Activated CD4-positive, alpha-beta memory T cell treated with anti-CD3 and anti-CD28 coated beads, Interleukin-2, amount 10 ng/mL, durations not matched to agents 7 days and 5 days (primary cell): Measurements from ENCODE around the gene USF2. TPM values are rescaled to one million over a fixed set of nuclear protein-coding genes. Genes with fewer than 3 reads are reported as not detected.
A peak's percentile ranks its signal among the peaks of the same experiment; 100 is the strongest.
"Not testable (repeated sequence)": the region's sequence is repeated elsewhere in the genome, so short reads cannot be mapped to it uniquely, and the experiment has no call there.

ENCODE experiments used
- CTCF ChIA-PET: fragments of 350-600 bp; sonication (Branson Sonifier 250); formaldehyde crosslinking; loops from one replicate; lab custom pipeline; 2021; ENCODE audit warnings: antibody characterized with exemption, inconsistent platforms; lab: Charles Lee
- POLR2A ChIA-PET: fragments of 350-600 bp; sonication (Branson Sonifier 250); formaldehyde crosslinking; loops from one replicate; lab custom pipeline; 2021; ENCODE audit warnings: antibody characterized with exemption; lab: Charles Lee
- DNase-seq: peaks from one replicate; pipeline ENCODE4 v3.0.0-alpha.2; 2020
- H3K27ac Mint-ChIP-seq: one replicate; pipeline ENCODE4 v1.8.0; 2021; ENCODE audit warnings: mild to moderate bottlenecking, mixed read lengths
- H3K27me3 Mint-ChIP-seq: one replicate; pipeline ENCODE4 v1.8.0; 2021; ENCODE audit warnings: mixed read lengths
- H3K36me3 Mint-ChIP-seq: one replicate; pipeline ENCODE4 v1.8.0; 2021; ENCODE audit warnings: low read depth, mixed read lengths
- H3K4me1 Mint-ChIP-seq: one replicate; pipeline ENCODE4 v1.8.0; 2021; ENCODE audit warnings: mixed read lengths
- H3K4me3 Mint-ChIP-seq: one replicate; pipeline ENCODE4 v1.8.0; 2021; ENCODE audit warnings: mild to moderate bottlenecking, mixed read lengths
- H3K9me3 Mint-ChIP-seq: one replicate; pipeline ENCODE4 v1.8.0; 2021; ENCODE audit warnings: mixed read lengths
- total RNA-seq, 2 experiments: library from RNA; stranded (reverse); gene quantifications; one replicate each; pipeline ENCODE4 v1.2.3, GENCODE V29; 2021

The USF2 gene
- total RNA-seq, 2 experiments from 2014 or later = 164 to 172 TPM

DNA sequence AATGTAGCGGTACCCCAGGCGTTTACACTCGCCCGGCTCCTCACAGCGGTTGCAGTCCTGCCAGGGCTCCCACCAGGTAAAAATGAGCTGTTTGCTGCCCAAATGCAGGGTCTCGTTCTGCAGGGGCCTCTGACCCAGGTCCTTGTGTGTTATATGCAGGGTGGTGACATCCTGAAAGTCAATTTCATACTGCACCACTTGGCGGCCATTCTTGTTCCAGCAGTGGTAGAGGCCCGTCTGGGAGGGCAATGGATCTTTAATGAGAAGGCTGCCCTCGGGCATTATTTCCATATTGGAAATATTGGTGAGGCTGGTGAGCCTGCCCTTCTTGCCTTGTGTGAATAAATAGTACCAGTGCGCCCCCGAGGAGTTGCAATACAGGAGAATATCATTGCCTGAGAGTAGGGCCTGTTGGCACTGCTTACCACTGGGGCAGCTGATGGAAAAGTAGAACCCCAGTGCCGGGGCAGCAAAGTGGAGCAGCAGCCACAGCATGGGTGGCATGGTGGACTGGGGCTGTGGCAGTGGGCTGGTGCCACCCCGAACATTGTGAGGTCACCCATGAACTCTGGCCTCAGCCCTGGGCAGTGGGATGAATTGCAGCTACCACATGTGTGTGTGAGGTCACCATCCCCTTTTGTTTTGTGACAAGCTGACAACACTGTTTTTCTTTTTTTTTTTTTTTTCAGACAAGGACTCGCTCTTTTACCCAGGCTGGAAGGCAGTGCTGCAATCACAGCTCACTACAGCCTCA is 40.4 kb upstream of the USF2 start, which contains the start of gene FAM187B:
FAM187B (minus strand) TSS at position 563 of the 754 bp plus-strand sequence; CDS start at position 504, 59 bp downstream.
- no peak within 1 kb of the TSS for H3K27ac Mint-ChIP-seq
- peak; percentile 5 for DNase-seq
- no peaks in the 10 kb centered on the region for H3K36me3 Mint-ChIP-seq
- H3K9me3 Mint-ChIP-seq = no peaks in the 10 kb centered on the region
- ChIA-PET CTCF (interaction anchor here (0.7 kb wide), 1 partner anchor 104 kb away, joined by 3 read pairs; no protein-coding TSS in a partner anchor), POLR2A (no interaction called here)
- peaks cover 9% of the 10 kb centered on the region for H3K4me1 Mint-ChIP-seq
- H3K27me3 Mint-ChIP-seq = peaks cover 4% of the 10 kb centered on the region
- no peak within 1 kb of the TSS for H3K4me3 Mint-ChIP-seq

DNA sequence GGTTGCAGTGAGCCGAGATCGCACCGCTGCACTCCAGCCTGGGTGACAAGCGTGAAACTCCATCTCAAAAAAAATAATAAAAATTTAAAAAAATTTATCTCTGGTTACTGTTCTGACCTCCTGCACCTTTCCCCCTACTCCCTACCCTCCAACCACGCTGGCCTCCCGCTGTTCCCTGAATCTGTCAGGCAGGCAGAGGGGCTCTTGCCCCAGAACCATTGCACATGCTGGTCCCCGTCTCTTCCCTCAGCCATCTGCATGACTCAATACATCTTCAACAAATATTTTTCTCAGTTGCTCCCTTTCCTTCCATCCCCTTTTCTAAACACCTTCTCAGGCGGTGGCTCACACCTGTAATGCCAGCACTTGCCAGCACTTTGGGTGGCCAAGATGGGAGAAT is 39.2 kb upstream of the USF2 start:
- Mint-ChIP-seq H3K4me3 (no peak overlapping the region), H3K27me3 (peaks cover 6% of the 10 kb centered on the region), H3K36me3 (no peaks in the 10 kb centered on the region), H3K27ac (no peak overlapping the region), H3K4me1 (peaks cover 5% of the 10 kb centered on the region), H3K9me3 (no peaks in the 10 kb centered on the region)
- ChIA-PET POLR2A (no interaction called here), CTCF (no interaction called here)
- no peak for DNase-seq

DNA sequence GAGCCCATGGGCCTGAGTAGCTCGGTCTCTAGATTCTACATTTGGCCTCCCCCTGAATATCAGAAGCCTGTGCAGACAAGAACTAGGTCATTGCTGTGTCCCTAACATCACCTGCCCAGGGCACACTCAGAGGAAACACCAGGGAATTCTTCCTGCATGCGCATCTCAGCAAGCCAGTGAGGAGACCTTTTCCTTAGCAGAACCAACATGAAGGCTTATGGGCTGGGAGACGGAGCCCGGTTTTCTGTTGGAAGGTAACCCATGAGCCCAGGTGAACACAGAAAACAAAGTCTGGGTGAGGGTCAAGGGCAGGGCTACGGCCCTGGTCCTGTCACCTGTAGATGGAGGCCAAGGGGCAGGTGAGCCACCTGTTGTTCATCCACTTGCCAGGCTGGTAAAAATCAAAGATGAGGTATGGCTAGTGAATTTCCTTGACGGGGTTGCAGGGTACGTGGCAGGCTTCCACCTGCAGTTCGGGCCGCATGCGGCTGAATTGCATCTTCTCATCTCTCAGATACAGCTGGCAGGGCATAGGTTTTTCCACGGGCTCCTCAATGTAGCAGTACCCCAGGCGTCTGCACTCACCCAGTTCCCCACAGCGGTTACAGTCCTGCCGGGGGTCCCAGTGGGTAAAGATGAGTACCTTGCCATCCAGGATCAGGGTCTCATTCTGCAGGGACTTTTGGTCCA is 36.7 kb upstream of the USF2 start:
- no peak overlapping the region for H3K27ac Mint-ChIP-seq
- H3K27me3 Mint-ChIP-seq = peaks cover 8% of the 10 kb centered on the region
- ChIA-PET POLR2A (no interaction called here), CTCF (no interaction called here)
- peaks cover 8% of the 10 kb centered on the region for H3K4me1 Mint-ChIP-seq
- no peak overlapping the region for H3K4me3 Mint-ChIP-seq
- no peaks in the 10 kb centered on the region for H3K36me3 Mint-ChIP-seq
- H3K9me3 Mint-ChIP-seq = peaks cover 3% of the 10 kb centered on the region
- no peak for DNase-seq

DNA sequence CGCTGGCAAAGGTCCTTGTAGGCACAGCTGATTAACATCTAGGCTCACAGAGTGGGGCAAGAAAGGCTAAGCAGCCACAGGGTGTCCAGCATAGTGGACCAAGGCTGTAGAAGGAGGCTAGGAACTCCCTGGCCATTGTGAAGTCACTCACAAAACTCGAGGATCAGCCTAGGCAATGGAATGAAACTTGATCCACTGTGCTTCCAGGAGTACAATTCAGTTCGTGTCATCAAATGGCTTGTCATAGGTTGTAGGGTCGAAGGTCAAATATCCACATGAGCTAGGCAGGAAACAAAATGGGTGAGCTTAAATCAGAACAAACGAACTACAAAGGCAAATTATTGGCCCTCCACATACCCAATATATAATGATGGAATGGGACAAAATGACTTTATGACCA is 35.9 kb upstream of the USF2 start:
- H3K27ac Mint-ChIP-seq = no peak overlapping the region
- no peaks in the 10 kb centered on the region for H3K36me3 Mint-ChIP-seq
- H3K9me3 Mint-ChIP-seq = peaks cover 3% of the 10 kb centered on the region
- CTCF ChIA-PET = interaction anchor here (0.8 kb wide), 1 partner anchor 91 kb away, joined by 3 read pairs; no protein-coding TSS in a partner anchor
- peaks cover 8% of the 10 kb centered on the region for H3K4me1 Mint-ChIP-seq
- DNase-seq = no peak
- no peak overlapping the region for H3K4me3 Mint-ChIP-seq
- H3K27me3 Mint-ChIP-seq = peaks cover 8% of the 10 kb centered on the region
- POLR2A ChIA-PET = no interaction called here

DNA sequence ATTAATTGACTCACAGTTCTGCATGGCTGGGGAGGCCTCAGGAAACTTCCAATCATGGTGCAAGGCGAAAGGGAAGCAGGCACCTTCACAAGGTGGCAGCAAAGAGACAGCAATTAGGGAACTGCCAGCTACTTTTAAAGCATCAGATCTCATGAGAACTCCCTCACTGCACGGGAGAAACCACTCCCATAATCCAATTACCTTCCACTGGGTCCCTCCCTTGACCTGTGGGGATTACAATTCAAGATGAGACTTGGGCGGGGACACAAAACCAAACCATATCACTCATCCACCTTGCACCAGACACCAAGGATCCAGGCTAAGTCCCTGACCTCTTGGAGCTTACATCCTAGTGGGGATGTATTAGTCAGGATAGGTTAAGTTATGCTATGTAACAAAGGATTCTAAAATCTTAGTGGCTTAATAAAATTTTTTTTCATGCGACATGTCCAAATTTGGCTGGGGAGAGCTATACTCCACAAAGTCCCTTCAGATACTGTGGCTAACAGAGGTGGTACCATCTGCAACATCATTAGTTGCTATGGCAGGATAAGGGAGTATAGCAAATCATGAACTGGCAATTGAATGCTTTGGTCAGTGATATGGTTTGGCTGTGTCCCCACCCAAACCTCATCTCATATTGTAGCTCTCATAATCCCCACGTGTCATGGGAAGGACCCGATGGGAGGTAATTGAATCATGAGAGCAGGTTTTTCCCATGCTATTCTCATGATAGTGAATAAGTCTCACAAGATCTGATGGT is 31.9 kb upstream of the USF2 start:
- Mint-ChIP-seq H3K27me3 (peaks cover 14% of the 10 kb centered on the region), H3K4me1 (peaks cover 25% of the 10 kb centered on the region), H3K4me3 (no peak overlapping the region), H3K27ac (no peak overlapping the region), H3K9me3 (peaks cover 9% of the 10 kb centered on the region), H3K36me3 (peaks cover 14% of the 10 kb centered on the region)
- DNase-seq = peak; percentile 30
- ChIA-PET POLR2A (interaction anchor here (0.7 kb wide), 1 partner anchor 33 kb away, joined by 3 read pairs; no protein-coding TSS in a partner anchor), CTCF (interaction anchor here (0.9 to 1.1 kb wide), 2 partner anchors 24 to 96 kb away, joined by 3 read pairs; no protein-coding TSS in a partner anchor)

DNA sequence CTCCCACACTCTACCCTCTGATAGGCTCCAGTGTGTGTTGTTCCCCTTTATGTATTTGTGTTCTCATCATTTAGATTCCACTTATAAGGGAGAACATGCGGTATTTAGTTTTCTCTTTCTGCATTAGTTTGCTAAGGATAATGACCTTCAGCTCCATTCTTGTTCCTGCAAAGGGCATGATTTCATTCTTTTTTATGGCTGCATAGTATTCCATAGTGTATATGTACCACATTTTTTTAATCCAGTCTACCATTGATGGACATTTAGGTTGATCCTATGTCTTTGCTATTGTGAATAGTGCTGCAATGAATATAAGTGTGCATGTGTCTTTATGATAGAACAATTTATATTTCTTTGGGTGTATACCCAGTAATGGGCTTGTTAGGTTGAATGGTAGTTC is 29.2 kb upstream of the USF2 start:
- CTCF ChIA-PET = interaction anchor here (2.0 kb wide), 1 partner anchor 98 kb away, joined by 8 read pairs; no protein-coding TSS in a partner anchor
- peaks cover 25% of the 10 kb centered on the region for H3K4me1 Mint-ChIP-seq
- DNase-seq, H3K27ac Mint-ChIP-seq, H3K4me3 Mint-ChIP-seq: not testable (repeated sequence)
- POLR2A ChIA-PET = interaction anchor here (0.8 to 2.9 kb wide), 4 partner anchors 25 to 37 kb away, joined by 3 to 10 read pairs (median 5); no protein-coding TSS in a partner anchor
- peaks cover 28% of the 10 kb centered on the region for H3K27me3 Mint-ChIP-seq
- H3K36me3 Mint-ChIP-seq = peaks cover 28% of the 10 kb centered on the region
- H3K9me3 Mint-ChIP-seq = peaks cover 16% of the 10 kb centered on the region

DNA sequence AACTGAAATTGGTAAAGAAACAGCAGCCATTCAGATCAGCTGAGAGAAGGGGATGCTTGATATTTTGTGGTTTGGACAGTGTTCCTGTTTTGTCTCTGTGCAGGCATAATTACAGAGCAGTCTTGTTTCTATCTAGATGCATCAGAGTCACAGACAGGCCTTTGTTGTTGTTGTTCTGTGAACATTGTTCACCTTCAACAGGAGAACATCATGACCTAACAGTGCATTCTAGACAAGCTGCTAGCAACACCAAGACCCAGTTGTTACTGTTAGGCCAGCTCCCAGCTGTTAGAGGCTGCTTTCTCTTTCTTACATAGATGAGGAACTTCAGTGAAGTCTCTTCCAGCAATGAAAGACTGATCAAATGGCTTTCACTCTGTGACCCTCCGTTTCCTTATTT is 28.4 kb upstream of the USF2 start:
- peaks cover 16% of the 10 kb centered on the region for H3K9me3 Mint-ChIP-seq
- H3K4me1 Mint-ChIP-seq = peaks cover 22% of the 10 kb centered on the region
- H3K36me3 Mint-ChIP-seq = peaks cover 31% of the 10 kb centered on the region
- H3K4me3 Mint-ChIP-seq = peak overlapping the region; percentile 13
- POLR2A ChIA-PET = interaction anchor here (0.8 to 2.9 kb wide), 5 partner anchors 24 to 38 kb away, joined by 3 to 10 read pairs (median 6); partner anchors contain the start of gene USF2
- H3K27ac Mint-ChIP-seq = peak overlapping the region; percentile 75
- DNase-seq = peak; percentile 15
- H3K27me3 Mint-ChIP-seq = peaks cover 29% of the 10 kb centered on the region
- CTCF ChIA-PET = interaction anchor here (1.2 to 2.0 kb wide), 2 partner anchors 34 to 99 kb away, joined by 3 to 8 read pairs; no protein-coding TSS in a partner anchor

DNA sequence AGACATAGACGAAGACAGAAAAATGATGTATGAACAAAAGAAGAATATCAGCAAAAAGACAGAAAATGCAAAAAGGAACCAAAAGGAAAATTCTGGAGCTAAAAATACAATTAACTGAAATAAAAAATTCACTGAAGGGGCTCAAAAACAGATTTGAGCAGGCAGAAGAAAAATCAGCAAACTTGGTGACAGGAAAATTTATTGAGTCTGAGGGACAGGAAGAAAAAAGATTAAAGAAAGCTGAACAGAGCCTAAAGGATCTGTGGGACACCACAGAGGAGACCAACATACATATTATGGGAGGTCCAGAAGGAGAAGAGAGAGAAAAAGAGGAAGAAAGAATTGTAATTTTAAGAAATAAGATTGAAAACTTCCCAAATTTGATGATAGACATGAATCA is 27.3 kb upstream of the USF2 start:
- no peak for DNase-seq
- peaks cover 34% of the 10 kb centered on the region for H3K36me3 Mint-ChIP-seq
- no peak overlapping the region for H3K27ac Mint-ChIP-seq
- peaks cover 37% of the 10 kb centered on the region for H3K27me3 Mint-ChIP-seq
- POLR2A ChIA-PET = interaction anchor here (1.0 to 2.9 kb wide), 3 partner anchors 27 to 36 kb away, joined by 3 to 10 read pairs (median 6); partner anchors contain the start of gene USF2
- no peak overlapping the region for H3K4me3 Mint-ChIP-seq
- H3K4me1 Mint-ChIP-seq = peaks cover 22% of the 10 kb centered on the region
- peaks cover 23% of the 10 kb centered on the region for H3K9me3 Mint-ChIP-seq
- CTCF ChIA-PET = interaction anchor here (0.7 to 2.0 kb wide), 4 partner anchors 35 to 100 kb away, joined by 3 to 8 read pairs (median 3); partner anchors contain the start of gene FXYD5

DNA sequence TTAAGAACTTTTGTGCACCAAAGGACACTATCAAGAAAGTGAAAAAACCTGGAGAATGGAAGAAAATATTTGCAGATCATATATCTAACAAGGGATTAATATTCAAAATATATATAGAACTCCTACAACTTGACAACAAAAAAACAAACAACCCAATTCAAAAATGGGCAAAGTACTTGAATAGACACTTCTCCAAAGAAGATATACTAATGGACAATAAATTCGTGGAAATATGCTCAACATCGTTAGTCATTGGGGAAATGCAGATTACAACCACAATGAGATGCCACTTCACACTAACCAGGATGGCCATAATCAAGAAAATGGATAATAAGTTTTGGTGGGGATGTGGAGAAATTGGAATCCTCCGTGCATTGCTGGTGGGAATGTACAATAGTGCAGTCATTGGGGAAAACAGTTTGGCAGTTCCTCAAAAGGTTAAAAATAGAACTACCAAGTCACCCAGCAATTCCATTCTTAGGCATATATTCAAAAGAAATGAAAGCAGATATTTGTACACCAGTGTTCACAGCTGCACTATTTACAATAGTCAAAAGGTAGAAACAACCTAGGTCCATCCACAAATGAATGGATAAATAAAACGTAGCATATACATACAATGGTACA is 22.2 kb upstream of the USF2 start:
- H3K36me3 Mint-ChIP-seq = peaks cover 23% of the 10 kb centered on the region
- H3K27me3 Mint-ChIP-seq = peaks cover 58% of the 10 kb centered on the region
- peak overlapping the region; percentile 57 for H3K4me3 Mint-ChIP-seq
- ChIA-PET CTCF (no interaction called here), POLR2A (no interaction called here)
- peaks cover 18% of the 10 kb centered on the region for H3K9me3 Mint-ChIP-seq
- H3K27ac Mint-ChIP-seq = no peak overlapping the region
- no peak for DNase-seq
- peaks cover 31% of the 10 kb centered on the region for H3K4me1 Mint-ChIP-seq

DNA sequence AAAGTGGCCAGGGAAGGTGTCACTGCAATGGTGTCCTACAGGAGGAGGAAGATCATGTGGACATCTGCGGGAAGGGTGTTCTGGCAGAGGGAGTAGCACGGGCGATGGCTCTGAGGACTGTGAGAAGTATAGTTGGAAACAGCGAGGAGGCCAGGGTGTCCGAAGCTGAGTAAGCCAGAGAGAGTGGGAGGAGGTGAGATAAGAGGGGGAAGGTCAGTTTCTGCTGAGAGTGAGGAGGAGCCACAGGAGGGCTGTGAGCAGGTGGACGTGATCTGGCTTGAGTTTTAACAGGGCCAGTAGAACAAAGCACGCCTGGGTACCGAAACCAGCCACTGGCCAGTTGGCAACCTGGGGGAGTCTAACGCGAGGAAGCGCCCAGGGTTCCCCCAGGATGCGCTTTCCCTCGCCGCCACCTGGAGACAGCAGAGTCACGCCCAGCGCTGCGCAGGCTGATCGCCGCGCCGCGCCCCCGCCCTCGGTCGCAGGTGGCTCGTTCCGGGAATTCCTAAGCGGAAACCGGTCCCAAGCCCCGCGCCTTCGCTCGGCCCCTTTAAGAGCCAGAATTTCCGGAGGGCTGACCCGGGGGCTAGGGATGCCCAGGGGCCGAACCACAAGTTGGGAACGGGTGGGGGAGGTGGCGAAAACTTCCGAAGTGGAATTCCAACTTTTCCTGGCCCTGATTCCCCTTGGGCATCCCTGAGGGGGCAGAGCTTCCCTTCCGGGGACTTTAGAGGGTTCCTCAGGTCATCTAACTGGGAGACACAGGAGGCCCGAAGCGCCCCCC is 21.0 kb upstream of the USF2 start:
- H3K36me3 Mint-ChIP-seq = peaks cover 25% of the 10 kb centered on the region
- H3K9me3 Mint-ChIP-seq = peaks cover 16% of the 10 kb centered on the region
- ChIA-PET POLR2A (no interaction called here), CTCF (no interaction called here)
- H3K4me1 Mint-ChIP-seq = peaks cover 33% of the 10 kb centered on the region
- DNase-seq = peak; percentile 45
- H3K27me3 Mint-ChIP-seq = peaks cover 53% of the 10 kb centered on the region
- H3K4me3 Mint-ChIP-seq = peak overlapping the region; percentile 79
- peak overlapping the region; percentile 78 for H3K27ac Mint-ChIP-seq

DNA sequence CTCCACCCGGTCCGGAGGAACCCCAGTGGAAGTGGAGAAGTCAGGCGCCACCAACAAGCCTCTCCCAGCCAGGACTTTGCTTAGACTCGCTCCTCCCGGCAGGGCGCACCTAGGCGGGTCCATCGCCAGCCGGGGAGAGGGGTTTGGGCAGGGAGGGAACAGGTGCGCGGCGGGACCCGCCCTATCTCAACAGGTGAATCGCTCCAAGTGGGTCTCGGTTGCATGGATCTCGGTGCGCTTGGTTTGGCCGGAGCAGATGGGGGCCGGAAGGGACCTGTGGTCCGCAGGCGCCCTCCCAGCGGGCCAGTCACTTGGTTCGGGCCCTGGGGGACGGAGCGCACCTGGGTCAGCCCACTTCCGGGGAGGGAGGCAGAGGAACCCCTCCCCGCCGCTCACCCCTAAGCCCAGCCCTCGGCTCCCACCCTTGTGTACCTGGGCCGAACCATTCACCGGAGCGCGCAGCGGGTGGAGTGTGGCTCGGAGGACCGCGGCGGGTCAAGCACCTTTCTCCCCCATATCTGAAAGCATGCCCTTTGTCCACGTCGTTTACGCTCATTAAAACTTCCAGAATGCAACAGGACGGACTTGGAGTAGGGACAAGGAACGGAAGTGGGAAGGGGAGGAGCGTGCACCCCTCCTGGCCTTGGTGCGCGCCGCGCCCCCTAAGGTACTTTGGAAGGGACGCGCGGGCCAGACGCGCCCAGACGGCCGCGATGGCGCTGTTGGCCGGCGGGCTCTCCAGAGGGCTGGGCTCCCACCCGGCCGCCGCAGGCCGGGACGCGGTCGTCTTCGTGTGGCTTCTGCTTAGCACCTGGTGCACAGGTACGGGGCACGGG is 20.2 kb upstream of the USF2 start, which contains the start of gene LSR:
LSR (plus strand) TSS at position 693 of the 836 bp plus-strand sequence; CDS start at position 714, 21 bp downstream.
- H3K27ac Mint-ChIP-seq = peak within 1 kb of the TSS; percentile 78
- H3K4me3 Mint-ChIP-seq = peak within 1 kb of the TSS; percentile 79
- ChIA-PET CTCF (no interaction called here), POLR2A (no interaction called here)
- peaks cover 22% of the 10 kb centered on the region for H3K36me3 Mint-ChIP-seq
- H3K27me3 Mint-ChIP-seq = peaks cover 46% of the 10 kb centered on the region
- peaks cover 33% of the 10 kb centered on the region for H3K4me1 Mint-ChIP-seq
- peaks cover 16% of the 10 kb centered on the region for H3K9me3 Mint-ChIP-seq
- peak; percentile 64 for DNase-seq
